MM.1S (cell line): ENCODE results near the gene PACRG.

ENCODE experiments used
- DNase-seq: peaks from one replicate; pipeline ENCODE4 v3.0.0-alpha.2; 2015
- H2AFZ ChIP-seq: fragments of 300-600 bp; sonication (generic); 2 replicates; pipeline ENCODE4 v1.6.0; 2016; ENCODE audit warnings: antibody characterized with exemption, low read length
- H3F3A ChIP-seq: fragments of 300-600 bp; sonication (generic); 2 replicates; pipeline ENCODE4 v1.6.1; 2016; ENCODE audit warnings: mild to moderate bottlenecking, antibody characterized with exemption, low read length, moderate library complexity, mixed read lengths; ENCODE audit not compliant: insufficient read depth
- H3K27ac ChIP-seq: fragments of 300-600 bp; sonication (generic); 2 replicates; pipeline ENCODE4 v1.5.1; 2016; ENCODE audit warnings: mild to moderate bottlenecking, low read length
- H3K27me3 ChIP-seq: fragments of 300-600 bp; sonication (generic); replicated peaks from 2 replicates; pipeline ENCODE4 v1.6.0; 2016; ENCODE audit warnings: low read length; ENCODE audit not compliant: insufficient read depth
- H3K36me3 ChIP-seq: fragments of 300-600 bp; sonication (generic); replicated peaks from 2 replicates; pipeline ENCODE4 v1.6.1; 2016; ENCODE audit warnings: mild to moderate bottlenecking, low read length, mixed read lengths; ENCODE audit not compliant: insufficient read depth
- H3K4me1 ChIP-seq: fragments of 300-600 bp; sonication (generic); 2 replicates; pipeline ENCODE4 v1.6.1; 2016; ENCODE audit warnings: low read length, mixed read lengths
- H3K4me2 ChIP-seq: fragments of 300-600 bp; sonication (generic); 2 replicates; pipeline ENCODE4 v1.6.0; 2016; ENCODE audit warnings: low read depth, low read length
- H3K4me3 ChIP-seq: fragments of 300-600 bp; sonication (generic); 2 replicates; pipeline ENCODE4 v1.5.1; 2016; ENCODE audit warnings: low read length, mixed read lengths
- H3K79me2 ChIP-seq: fragments of 300-600 bp; sonication (generic); 2 replicates; pipeline ENCODE4 v1.6.1; 2016; ENCODE audit warnings: mixed run types, low read length, mixed read lengths
- H3K9ac ChIP-seq: fragments of 300-600 bp; sonication (generic); 2 replicates; pipeline ENCODE4 v1.6.1; 2016; ENCODE audit warnings: low read length, mixed read lengths
- H3K9me2 ChIP-seq: fragments of 300-600 bp; sonication (generic); replicated peaks from 2 replicates; pipeline ENCODE4 v1.6.1; 2016; ENCODE audit warnings: mild to moderate bottlenecking, low read length, mixed read lengths; ENCODE audit not compliant: insufficient read depth
- H3K9me3 ChIP-seq: fragments of 300-600 bp; sonication (generic); replicated peaks from 2 replicates; pipeline ENCODE4 v1.6.1; 2016; ENCODE audit warnings: mild to moderate bottlenecking, low read length, mixed read lengths; ENCODE audit not compliant: insufficient read depth
- H4K20me1 ChIP-seq: fragments of 300-600 bp; sonication (generic); 2 replicates; pipeline ENCODE4 v1.6.1; 2016; ENCODE audit warnings: mild to moderate bottlenecking, low read length, moderate library complexity, mixed read lengths; ENCODE audit not compliant: insufficient read depth
- CTCF ChIP-seq: fragments of 300-600 bp; sonication (generic); IDR thresholded peaks from 2 replicates; pipeline ENCODE4 v1.5.1; 2016; ENCODE audit warnings: antibody characterized with exemption, low read length, mixed read lengths
- EZH2 ChIP-seq: fragments of 300-600 bp; sonication (generic); optimal IDR thresholded peaks from 2 replicates; pipeline ENCODE3; 2017; ENCODE audit warnings: low read depth, mild to moderate bottlenecking, antibody characterized with exemption, low read length, mixed read lengths
- EZH2phosphoT487 ChIP-seq: fragments of 300-600 bp; sonication (generic); IDR thresholded peaks from 2 replicates; pipeline ENCODE4 v1.6.1; 2018; ENCODE audit warnings: antibody characterized with exemption, low read length

The PACRG gene

GRCh38 chr6:163057260-163057659 is 329.5 kb downstream of the PACRG start:
- Histone ChIP-seq H3F3A (no peaks in the 10 kb centered on the region), H3K4me3 (no peak overlapping the region), H3K36me3 (no peaks in the 10 kb centered on the region), H4K20me1 (no peaks in the 10 kb centered on the region), H2AFZ (no peak overlapping the region), H3K9ac (no peak overlapping the region), H3K27me3 (no peaks in the 10 kb centered on the region), H3K27ac (no peak overlapping the region), H3K79me2 (no peaks in the 10 kb centered on the region), H3K9me3 (no peaks in the 10 kb centered on the region), H3K4me2 (no peak overlapping the region), H3K4me1 (no peaks in the 10 kb centered on the region), H3K9me2 (no peaks in the 10 kb centered on the region)
- no peak for DNase-seq
- TF ChIP-seq EZH2 (no peak), CTCF (no peak), EZH2phosphoT487 (no peak)

DNA sequence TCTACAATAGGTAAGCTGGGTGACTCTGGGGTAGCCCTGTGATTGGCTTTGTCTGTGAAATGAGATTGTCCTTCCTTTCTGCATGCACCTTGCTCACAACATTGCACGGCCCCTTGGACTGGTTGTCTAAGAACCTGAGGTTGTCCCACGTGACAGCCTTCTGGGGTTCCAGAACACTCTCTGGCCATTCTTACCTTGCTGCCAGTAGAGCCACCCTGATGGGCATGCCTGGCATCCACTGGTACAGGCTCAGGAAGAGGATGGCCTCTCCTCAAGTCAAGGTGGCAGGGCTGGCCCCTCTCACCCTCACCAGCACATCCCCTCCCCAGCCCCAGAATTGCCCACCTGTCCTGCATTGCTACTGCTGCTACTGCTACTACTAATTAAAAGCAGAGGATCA is 335.0 kb downstream of the PACRG start:
- Histone ChIP-seq H3K9me3 (no peaks in the 10 kb centered on the region), H4K20me1 (no peaks in the 10 kb centered on the region), H2AFZ (no peak overlapping the region), H3K79me2 (no peaks in the 10 kb centered on the region), H3K36me3 (no peaks in the 10 kb centered on the region), H3K4me2 (no peak overlapping the region), H3K27me3 (no peaks in the 10 kb centered on the region), H3K9me2 (no peaks in the 10 kb centered on the region), H3K27ac (no peak overlapping the region), H3K4me1 (no peaks in the 10 kb centered on the region), H3K4me3 (no peak overlapping the region), H3F3A (no peaks in the 10 kb centered on the region), H3K9ac (no peak overlapping the region)
- no peak for TF ChIP-seq CTCF
- no peak for TF ChIP-seq EZH2
- no peak for TF ChIP-seq EZH2phosphoT487
- no peak for DNase-seq

GRCh38 chr6:163063561-163063960 is 335.8 kb downstream of the PACRG start:
- no peaks in the 10 kb centered on the region for H3K36me3 ChIP-seq

More at GRCh38 chr6:163063561-163063960, 335.8 kb downstream of the PACRG start:
- no peak for DNase-seq
- Histone ChIP-seq H3K9me2 (no peaks in the 10 kb centered on the region), H3K4me3 (no peak overlapping the region), H2AFZ (no peak overlapping the region), H3K4me2 (no peak overlapping the region), H3K9ac (no peak overlapping the region), H4K20me1 (no peaks in the 10 kb centered on the region), H3K4me1 (no peaks in the 10 kb centered on the region), H3K27ac (no peak overlapping the region), H3F3A (no peaks in the 10 kb centered on the region), H3K27me3 (no peaks in the 10 kb centered on the region), H3K79me2 (no peaks in the 10 kb centered on the region), H3K9me3 (no peaks in the 10 kb centered on the region)
- no peak for TF ChIP-seq CTCF
- no peak for TF ChIP-seq EZH2
- TF ChIP-seq EZH2phosphoT487: no peak
